OCI-LY7 (cell line): ENCODE results near the gene LINC01488.

Experiments
- EZH2phosphoT487 ChIP-seq: fragments of 200-600 bp; sonication (generic); IDR thresholded peaks from 2 replicates; pipeline ENCODE4 v1.6.1; 2018; ENCODE audit warnings: low read depth, borderline replicate concordance, mild to moderate bottlenecking, mixed run types, antibody characterized with exemption, low read length, moderate library complexity, mixed read lengths
- TF ChIP-seq, protein P1 (sequence below): fragments of 200-600 bp; sonication (generic); conservative IDR thresholded peaks from 2 replicates; pipeline ENCODE4 v1.5.1; 2014; ENCODE audit warnings: mild to moderate bottlenecking, antibody characterized with exemption, low read length, moderate library complexity, mixed read lengths

DNA sequence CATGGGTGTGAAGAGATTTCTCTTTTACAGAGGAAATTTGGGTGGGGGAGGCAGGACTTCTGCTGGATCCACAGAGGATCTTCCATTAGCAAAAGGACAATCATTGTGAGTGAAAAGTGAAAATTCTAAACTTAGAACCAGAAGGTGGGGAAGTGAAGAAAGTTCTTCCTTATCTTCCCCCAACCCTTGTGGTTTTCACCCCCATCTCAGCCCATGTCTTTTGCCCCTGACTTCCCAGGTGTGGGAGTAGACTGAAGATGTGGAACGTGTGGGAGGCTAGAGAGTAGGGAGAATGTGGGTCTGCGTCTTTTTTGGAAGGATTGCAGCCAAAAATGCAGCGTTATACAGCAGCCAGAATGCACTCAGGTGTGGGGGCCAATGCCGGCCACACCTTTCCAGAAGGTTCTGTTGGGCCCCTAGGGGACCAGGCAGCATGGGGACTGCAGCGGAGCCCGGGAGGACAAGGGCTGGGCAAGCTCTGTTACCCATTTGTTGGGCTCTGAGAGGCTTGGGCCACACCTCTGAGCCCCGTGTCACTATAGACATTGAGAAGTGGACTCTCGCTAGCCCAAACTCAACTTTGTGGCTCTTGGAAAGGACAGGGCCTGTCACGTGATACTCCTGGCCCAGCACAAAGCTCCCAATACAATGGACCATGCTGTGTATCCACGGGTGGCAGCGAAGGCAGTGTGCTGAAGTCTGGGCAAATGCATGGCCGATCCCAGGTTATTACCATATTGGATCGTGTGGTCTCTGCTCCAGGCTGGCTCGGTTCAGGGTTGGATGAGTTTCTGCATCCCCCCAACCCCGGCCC, 32.8 kb upstream of the LINC01488 start:
- TF ChIP-seq, protein P1, sequence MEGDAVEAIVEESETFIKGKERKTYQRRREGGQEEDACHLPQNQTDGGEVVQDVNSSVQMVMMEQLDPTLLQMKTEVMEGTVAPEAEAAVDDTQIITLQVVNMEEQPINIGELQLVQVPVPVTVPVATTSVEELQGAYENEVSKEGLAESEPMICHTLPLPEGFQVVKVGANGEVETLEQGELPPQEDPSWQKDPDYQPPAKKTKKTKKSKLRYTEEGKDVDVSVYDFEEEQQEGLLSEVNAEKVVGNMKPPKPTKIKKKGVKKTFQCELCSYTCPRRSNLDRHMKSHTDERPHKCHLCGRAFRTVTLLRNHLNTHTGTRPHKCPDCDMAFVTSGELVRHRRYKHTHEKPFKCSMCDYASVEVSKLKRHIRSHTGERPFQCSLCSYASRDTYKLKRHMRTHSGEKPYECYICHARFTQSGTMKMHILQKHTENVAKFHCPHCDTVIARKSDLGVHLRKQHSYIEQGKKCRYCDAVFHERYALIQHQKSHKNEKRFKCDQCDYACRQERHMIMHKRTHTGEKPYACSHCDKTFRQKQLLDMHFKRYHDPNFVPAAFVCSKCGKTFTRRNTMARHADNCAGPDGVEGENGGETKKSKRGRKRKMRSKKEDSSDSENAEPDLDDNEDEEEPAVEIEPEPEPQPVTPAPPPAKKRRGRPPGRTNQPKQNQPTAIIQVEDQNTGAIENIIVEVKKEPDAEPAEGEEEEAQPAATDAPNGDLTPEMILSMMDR: no peak
- TF ChIP-seq EZH2phosphoT487: no peak
